Lower lobe of right lung (tissue), 2 donors: ENCODE measurements around the gene ACVR2A. TPM values are rescaled to one million over a fixed set of nuclear protein-coding genes. Genes with fewer than 3 reads are reported as not detected.

Experiments used
- ATAC-seq, 2 donors: fragments of 200-7000 bp; cut with Tn5 transposase; one replicate each; pipeline ENCODE4 v1.9.1; 2020 to 2022; ENCODE audit warnings: mild to moderate bottlenecking in 2 of 2, moderate library complexity in 2 of 2
- DNase-seq: peaks from one replicate; pipeline ENCODE4 v3.0.0-alpha.2; 2020
- H3K27ac ChIP-seq: fragments of 200-600 bp; one replicate; pipeline ENCODE4 v1.8.0; 2022
- H3K27me3 ChIP-seq: fragments of 200-600 bp; one replicate; pipeline ENCODE4 v1.8.0; 2022; ENCODE audit warnings: low read depth
- H3K36me3 ChIP-seq: fragments of 200-600 bp; one replicate; pipeline ENCODE4 v1.8.0; 2022; ENCODE audit warnings: mild to moderate bottlenecking
- H3K4me1 ChIP-seq: fragments of 200-600 bp; one replicate; pipeline ENCODE4 v1.8.0; 2022
- H3K4me3 ChIP-seq: fragments of 200-600 bp; one replicate; pipeline ENCODE4 v1.8.0; 2022; ENCODE audit warnings: mild to moderate bottlenecking
- H3K9me3 ChIP-seq: fragments of 200-600 bp; one replicate; pipeline ENCODE4 v1.8.0; 2022
- intact Hi-C: fragments of 100-400 bp; cut with DNase I; formaldehyde crosslinking; loops from one replicate; pipeline ENCODE4 v1.11.0; 2022
- total RNA-seq: library from RNA; stranded (reverse); fragmentation: NEBNext Ultra II Directional; extraction: Animal tissue kit (Norgen Biotek cat#: 25700); gene quantifications from one replicate; pipeline ENCODE4 v1.2.1, GENCODE V29; 2021
- TF ChIP-seq, protein P1 (sequence below): fragments of 200-600 bp; IDR thresholded peaks from one replicate; pipeline ENCODE4 v1.8.0; 2022; ENCODE audit warnings: antibody characterized with exemption, mild to moderate bottlenecking
- donor health status: DM: no; HTN: yes; CAD: no; lungs with severe emphysema.

ACVR2A gene
- total RNA-seq, 1 donor from 2014 or later, result 18.2 TPM

- DNase-seq, result no peak
- TF ChIP-seq, protein P1, sequence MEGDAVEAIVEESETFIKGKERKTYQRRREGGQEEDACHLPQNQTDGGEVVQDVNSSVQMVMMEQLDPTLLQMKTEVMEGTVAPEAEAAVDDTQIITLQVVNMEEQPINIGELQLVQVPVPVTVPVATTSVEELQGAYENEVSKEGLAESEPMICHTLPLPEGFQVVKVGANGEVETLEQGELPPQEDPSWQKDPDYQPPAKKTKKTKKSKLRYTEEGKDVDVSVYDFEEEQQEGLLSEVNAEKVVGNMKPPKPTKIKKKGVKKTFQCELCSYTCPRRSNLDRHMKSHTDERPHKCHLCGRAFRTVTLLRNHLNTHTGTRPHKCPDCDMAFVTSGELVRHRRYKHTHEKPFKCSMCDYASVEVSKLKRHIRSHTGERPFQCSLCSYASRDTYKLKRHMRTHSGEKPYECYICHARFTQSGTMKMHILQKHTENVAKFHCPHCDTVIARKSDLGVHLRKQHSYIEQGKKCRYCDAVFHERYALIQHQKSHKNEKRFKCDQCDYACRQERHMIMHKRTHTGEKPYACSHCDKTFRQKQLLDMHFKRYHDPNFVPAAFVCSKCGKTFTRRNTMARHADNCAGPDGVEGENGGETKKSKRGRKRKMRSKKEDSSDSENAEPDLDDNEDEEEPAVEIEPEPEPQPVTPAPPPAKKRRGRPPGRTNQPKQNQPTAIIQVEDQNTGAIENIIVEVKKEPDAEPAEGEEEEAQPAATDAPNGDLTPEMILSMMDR, result no peak
- intact Hi-C loops, result loop anchor here (10.0 kb wide), 1 partner anchor 49 kb away; no protein-coding TSS in a partner anchor
- no peaks in the 10 kb centered on the region for H3K9me3 ChIP-seq
- no peak for ATAC-seq
- H3K27me3 ChIP-seq, result no peaks in the 10 kb centered on the region
- H3K36me3 ChIP-seq, result no peaks in the 10 kb centered on the region
- no peak overlapping the region for H3K4me3 ChIP-seq
- H3K4me1 ChIP-seq, result peaks cover 47% of the 10 kb centered on the region
- H3K27ac ChIP-seq, result no peak overlapping the region
These were observed 11.1 kb downstream of the ACVR2A start for GRCh38 chr2:147855977-147856376.

DNA sequence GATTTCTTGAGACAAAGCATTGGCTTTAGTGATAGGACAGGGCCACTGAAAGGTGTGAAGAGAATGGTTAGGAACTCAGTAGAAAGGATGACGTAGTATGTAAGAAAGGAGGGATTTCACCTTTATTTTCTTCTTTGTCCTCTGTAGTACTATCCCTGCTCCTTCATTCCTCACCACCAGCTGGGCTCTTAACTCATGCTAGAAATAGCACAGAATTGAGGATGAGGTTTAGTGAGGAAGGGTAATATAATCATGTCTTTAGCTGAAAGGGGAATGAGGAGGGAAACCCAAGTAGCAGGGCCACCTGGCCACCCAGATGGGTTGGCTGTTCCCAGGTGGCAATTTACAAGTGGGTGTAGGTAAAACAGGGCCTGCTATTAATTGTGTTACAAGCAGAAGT lies 15.2 kb downstream of the ACVR2A start:
- intact Hi-C loops, result no loop called here
- no peak for ATAC-seq
- TF ChIP-seq, protein P1, result no peak
- H3K27ac ChIP-seq, result no peak overlapping the region
- no peaks in the 10 kb centered on the region for H3K27me3 ChIP-seq
- no peak overlapping the region for H3K4me3 ChIP-seq
- no peaks in the 10 kb centered on the region for H3K9me3 ChIP-seq
- DNase-seq, result no peak
- H3K4me1 ChIP-seq, result peaks cover 29% of the 10 kb centered on the region
- H3K36me3 ChIP-seq, result no peaks in the 10 kb centered on the region

- Histone ChIP-seq H3K4me1 (peaks cover 32% of the 10 kb centered on the region), H3K27ac (no peak overlapping the region), H3K9me3 (no peaks in the 10 kb centered on the region), H3K36me3 (no peaks in the 10 kb centered on the region), H3K27me3 (no peaks in the 10 kb centered on the region), H3K4me3 (no peak overlapping the region)
- DNase-seq (no peak), ATAC-seq (no peak)
- TF ChIP-seq, protein P1, result no peak
- intact Hi-C loops, result no loop called here
These were observed 18.2 kb downstream of the ACVR2A start for GRCh38 chr2:147862859-147863516.

DNA sequence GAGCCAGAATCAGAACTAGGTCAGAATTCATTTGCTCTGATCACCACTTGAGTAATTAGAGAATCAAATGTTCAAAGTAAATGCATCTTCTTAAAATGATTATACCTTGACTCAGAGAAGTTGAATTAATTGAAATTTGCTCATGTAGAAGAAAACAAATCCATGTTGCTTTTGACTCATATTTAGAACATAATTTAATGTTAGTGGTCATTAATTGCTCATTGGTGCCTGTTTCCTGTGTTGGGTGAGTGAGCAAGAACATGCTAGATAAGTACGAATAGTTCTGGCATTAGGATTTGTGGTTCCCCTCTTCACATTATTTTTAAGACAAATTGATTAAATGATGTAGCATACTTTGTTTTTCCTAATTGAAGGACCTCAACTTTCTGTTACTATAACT lies 19.0 kb downstream of the ACVR2A start:
- peaks cover 32% of the 10 kb centered on the region for H3K4me1 ChIP-seq
- H3K36me3 ChIP-seq, result no peaks in the 10 kb centered on the region
- no peak for DNase-seq
- no peaks in the 10 kb centered on the region for H3K9me3 ChIP-seq
- no peaks in the 10 kb centered on the region for H3K27me3 ChIP-seq
- TF ChIP-seq, protein P1, result no peak
- no peak for ATAC-seq
- intact Hi-C loops, result no loop called here
- H3K27ac ChIP-seq, result no peak overlapping the region
- H3K4me3 ChIP-seq, result no peak overlapping the region

DNA sequence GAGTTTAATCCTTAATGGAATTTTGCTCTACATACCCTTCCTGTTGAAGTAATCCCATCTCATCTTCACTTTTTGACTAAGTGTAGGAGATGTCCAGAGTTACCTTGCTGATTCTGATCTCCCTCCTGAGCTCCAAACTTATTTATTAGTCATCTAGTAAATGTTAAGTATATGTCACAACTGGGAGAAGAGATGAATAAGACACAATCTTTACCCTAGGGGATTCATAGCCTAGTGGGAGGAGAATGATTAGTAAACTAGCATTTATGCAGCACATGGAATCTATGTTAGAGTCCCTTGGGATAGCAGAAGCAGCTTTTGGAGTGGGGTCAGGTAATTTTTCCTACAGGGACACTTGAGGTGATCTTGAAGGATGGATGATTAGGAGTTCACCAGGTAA lies 20.7 kb downstream of the ACVR2A start:
- H3K4me1 ChIP-seq, result peaks cover 19% of the 10 kb centered on the region
- no peak overlapping the region for H3K27ac ChIP-seq
- no peak for ATAC-seq
- no peaks in the 10 kb centered on the region for H3K9me3 ChIP-seq
- TF ChIP-seq, protein P1, result no peak
- intact Hi-C loops, result no loop called here
- no peaks in the 10 kb centered on the region for H3K27me3 ChIP-seq
- H3K36me3 ChIP-seq, result no peaks in the 10 kb centered on the region
- DNase-seq, result no peak
- no peak overlapping the region for H3K4me3 ChIP-seq
